Neural progenitor cell (in vitro differentiated cells): ENCODE measurements around the gene TUB.

ENCODE experiments used
- CTCF ChIP-seq: fragments of 200-600 bp; sonication (generic); IDR thresholded peaks from 2 replicates; pipeline ENCODE4 v1.5.1; 2017; ENCODE audit warnings: antibody characterized with exemption, mild to moderate bottlenecking
- EZH2 ChIP-seq: fragments of 200-600 bp; sonication (generic); IDR thresholded peaks from 2 replicates; pipeline ENCODE4 v1.6.1; 2017; ENCODE audit warnings: antibody characterized with exemption, mild to moderate bottlenecking, moderate library complexity
- EZH2phosphoT487 ChIP-seq: fragments of 200-600 bp; sonication (generic); IDR thresholded peaks from 2 replicates; pipeline ENCODE4 v1.6.1; 2017; ENCODE audit warnings: antibody characterized with exemption

- TF ChIP-seq CTCF (no peak), EZH2 (no peak), EZH2phosphoT487 (no peak)
Observed at GRCh38 chr11:8036002-8036802, 44.8 kb upstream of the TUB start.
